Stimulated activated CD4-positive, alpha-beta T cell treated with anti-CD3 and anti-CD28 coated beads, TNF-alpha, amount 100 ng/mL, for 4 hours (primary cell): ENCODE measurements around the gene YPEL2.
"Not testable (repeated sequence)": the region's sequence is repeated elsewhere in the genome, so short reads cannot be mapped to it uniquely, and the experiment has no call there.

Source experiments
- DNase-seq, 3 experiments: peaks; one replicate each; pipeline ENCODE4 v3.0.0-alpha.2; 2020; ENCODE audit warnings: low read depth in 3 of 3

Gene YPEL2

GRCh38 chr17:59331129-59331928 is at the start of gene YPEL2:
Gene YPEL2 (plus strand): TSS chr17:59331655. CDS start chr17:59353410, 21,755 bp downstream.
- DNase-seq: peak; percentile 75 to 78 (median 78)

GRCh38 chr17:59284317-59284716 is 47.1 kb upstream of the YPEL2 start:
- no peak for DNase-seq

GRCh38 chr17:59287452-59287851 is 44.0 kb upstream of the YPEL2 start:
- no peak for DNase-seq

GRCh38 chr17:59287891-59288290 is 43.6 kb upstream of the YPEL2 start:
- no peak for DNase-seq

GRCh38 chr17:59289981-59290301 is 41.5 kb upstream of the YPEL2 start:
- DNase-seq: no peak

- not testable (repeated sequence) for DNase-seq
Measured at GRCh38 chr17:59290302-59290998, 41.0 kb upstream of the YPEL2 start.

GRCh38 chr17:59292174-59292523 is 39.3 kb upstream of the YPEL2 start:
- no peak for DNase-seq

- DNase-seq: no peak
Measured at GRCh38 chr17:59296190-59296589, 35.3 kb upstream of the YPEL2 start.

GRCh38 chr17:59298521-59298920 is 32.9 kb upstream of the YPEL2 start:
- DNase-seq: no peak

GRCh38 chr17:59299400-59300092 is 31.9 kb upstream of the YPEL2 start:
- DNase-seq: no peak

GRCh38 chr17:59300941-59301340 is 30.5 kb upstream of the YPEL2 start:
- DNase-seq: no peak

- DNase-seq: no peak
Measured at GRCh38 chr17:59304811-59305210, 26.6 kb upstream of the YPEL2 start.

GRCh38 chr17:59310263-59310920 is 21.1 kb upstream of the YPEL2 start:
- DNase-seq: no peak

- DNase-seq: no peak
Measured at GRCh38 chr17:59311051-59311468, 20.4 kb upstream of the YPEL2 start.

- DNase-seq: not testable (repeated sequence)
Measured at GRCh38 chr17:59311521-59311920, 19.9 kb upstream of the YPEL2 start.

- no peak for DNase-seq
Measured at GRCh38 chr17:59315866-59316265, 15.6 kb upstream of the YPEL2 start.

- DNase-seq: no peak
Measured at GRCh38 chr17:59327121-59327980, 4.1 kb upstream of the YPEL2 start.

- no peak for DNase-seq
Measured at GRCh38 chr17:59327981-59328290, 3.5 kb upstream of the YPEL2 start.

- no peak for DNase-seq
Measured at GRCh38 chr17:59328601-59329000, 2.9 kb upstream of the YPEL2 start.

- DNase-seq: no peak
Measured at GRCh38 chr17:59329176-59330052, 2.0 kb upstream of the YPEL2 start.
